K562 (cell line): Measurements from ENCODE around the gene CAMSAP2. TPM values are rescaled to one million over a fixed set of nuclear protein-coding genes. Genes with fewer than 3 reads are reported as not detected.

Experiments
- ATAC-seq: fragments of 200-7000 bp; cut with Tn5 transposase; 3 replicates; pipeline ENCODE4 v1.9.1; 2020; ENCODE audit warnings: moderate library complexity
- BruUV-seq: library from RNA; stranded (reverse); fragments of 400-500 nt; replicated peaks from 2 replicates; lab custom pipeline; 2021; lab: Mats Ljungman, UMichigan
- CTCF ChIA-PET: fragments of 300-600 bp; formaldehyde crosslinking; extraction: SDS; loops from one replicate; lab custom pipeline; 2021; ENCODE audit warnings: low intra/inter-chr PET ratio; lab: Yijun Ruan, JAX
- POLR2A ChIA-PET: fragments of 300-600, 350-650 bp; sonication (Branson Sonifier 250); formaldehyde crosslinking; extraction: SDS; loops from one replicate; lab custom pipeline; 2021; ENCODE audit warnings: antibody characterized with exemption, inconsistent platforms; lab: Yijun Ruan, JAX
- DNase-seq, 4 experiments: peaks; one replicate each; pipeline versions ENCODE4 v3.0.0 to v3.0.0-alpha.2; 2011 to 2018; ENCODE audit warnings: low spot score in 3 of 4, mixed read lengths in 3 of 4; ENCODE audit errors: extremely low read depth in 1 of 4
- FAIRE-seq: peaks from 2 replicates; lab custom pipeline; 2011; peaks lifted over from hg19 to GRCh38; lab: Jason Lieb, UNC
- H2AFZ ChIP-seq: 2 replicates; pipeline ENCODE4 v1.6.0; 2011; ENCODE audit warnings: low read depth, low read length, control low read depth, inconsistent platforms
- H3K27ac ChIP-seq: fragments of 200-600 bp; 3 replicates; pipeline ENCODE4 v1.8.0; 2011; ENCODE audit warnings: low read depth, mild to moderate bottlenecking, control low read depth, inconsistent platforms, low read length, moderate library complexity, mixed read lengths; ENCODE audit errors: extremely low read depth
- H3K27me3 ChIP-seq, 2 experiments: fragments of 300-600 bp in 1 of 2; 2 replicates in 1 of 2; 3 replicates in 1 of 2; pipeline versions ENCODE4 v1.6.0 to v1.8.0; 2011; ENCODE audit warnings: inconsistent platforms in 2 of 2, low read length in 2 of 2, mild to moderate bottlenecking in 1 of 2, mixed read lengths in 1 of 2, moderate library complexity in 1 of 2; ENCODE audit not compliant: control insufficient read depth in 2 of 2, insufficient read depth in 2 of 2
- H3K36me3 ChIP-seq: fragments of 300-600 bp; 3 replicates; pipeline ENCODE4 v1.8.0; 2011; ENCODE audit warnings: mild to moderate bottlenecking, low read length, inconsistent platforms; ENCODE audit not compliant: control insufficient read depth, insufficient read depth
- H3K4me1 ChIP-seq, 2 experiments: fragments of 200-600 bp in 1 of 2; replicated peaks in 1 of 2; 2 replicates in 1 of 2; 3 replicates in 1 of 2; pipeline versions ENCODE4 v1.5.1 to v1.8.0; 2011; ENCODE audit warnings: inconsistent platforms in 2 of 2, low read length in 2 of 2, mild to moderate bottlenecking in 1 of 2, mixed read lengths in 1 of 2, moderate library complexity in 1 of 2; ENCODE audit not compliant: control insufficient read depth in 2 of 2, insufficient read depth in 2 of 2
- H3K4me2 ChIP-seq: 2 replicates; pipeline ENCODE4 v1.6.1; 2011; ENCODE audit warnings: low read length, control low read depth, inconsistent platforms, mixed read lengths; ENCODE audit not compliant: insufficient read depth
- H3K4me3 ChIP-seq: fragments of 200-600 bp; sonication (generic), shearing (Covaris generic); 2 replicates; pipeline ENCODE4 v1.5.1; 2016; ENCODE audit warnings: control low read depth, inconsistent platforms
- H3K79me2 ChIP-seq: fragments of 200-600 bp; 3 replicates; pipeline ENCODE4 v1.8.0; 2011; ENCODE audit warnings: low read length, inconsistent platforms; ENCODE audit not compliant: control insufficient read depth, insufficient read depth
- H3K9ac ChIP-seq, 2 experiments: 2 replicates each; pipeline versions ENCODE4 v1.6.0 to v1.6.1; 2011; ENCODE audit warnings: low read depth in 2 of 2, low read length in 2 of 2, control low read depth in 1 of 2, inconsistent platforms in 1 of 2, mild to moderate bottlenecking in 1 of 2, mixed read lengths in 1 of 2; ENCODE audit not compliant: insufficient read depth in 1 of 2
- H3K9me1 ChIP-seq: one replicate; pipeline ENCODE4 v1.6.0; 2011; ENCODE audit warnings: inconsistent platforms, mild to moderate bottlenecking, low read length, moderate library complexity; ENCODE audit not compliant: control insufficient read depth, insufficient read depth
- H3K9me3 ChIP-seq: replicated peaks from 2 replicates; pipeline ENCODE4 v1.5.1; 2011; ENCODE audit warnings: low read depth, low read length, inconsistent platforms; ENCODE audit not compliant: control insufficient read depth, insufficient read depth
- H4K20me1 ChIP-seq: replicated peaks from 2 replicates; pipeline ENCODE4 v1.6.1; 2011; ENCODE audit warnings: low read length, inconsistent platforms, mixed read lengths; ENCODE audit not compliant: control insufficient read depth, insufficient read depth
- ELK1 ChIP-seq: sonication (generic); formaldehyde crosslinking; IDR thresholded peaks from 2 replicates; pipeline ENCODE4 v1.8.1; 2022; ENCODE audit warnings: missing genetic modification reagents
- MGA ChIP-seq: fragments of 450-650 bp; IDR thresholded peaks from 2 replicates; pipeline ENCODE4 v1.6.1; 2016; ENCODE audit warnings: mild to moderate bottlenecking, moderate library complexity
- YBX1 ChIP-seq: fragments of 450-650 bp; IDR thresholded peaks from 2 replicates; pipeline ENCODE4 v1.7.1; 2016; ENCODE audit warnings: mild to moderate bottlenecking
- WGBS: fragments of 100-300 bp; shearing (Covaris generic); methylation state at CpG from one replicate; pipeline ENCODE4 v1.1.6; 2016; ENCODE audit warnings: low coverage, mixed read lengths; ENCODE audit not compliant: insufficient coverage; ENCODE audit errors: missing lambda C conversion rate; 5-methylcytosine and 5-hydroxymethylcytosine counted together
- in situ Hi-C: fragments of 300-500 bp; cut with MboI; formaldehyde crosslinking; loops from 4 replicates; pipeline ENCODE4 v1.15.0; 2018; ENCODE audit warnings: inconsistent platforms, mixed read lengths
- intact Hi-C: fragments of 100-400 bp; cut with micrococcal nuclease; formaldehyde crosslinking; loops from 2 replicates; pipeline ENCODE4 v1.14.2; 2022
- polyA plus RNA-seq, 8 experiments: library from polyadenylated mRNA; depleted of rRNA in 4 of 8; stranded (reverse) in 5 of 8; unstranded in 3 of 8; fragments of >200 nt; fragmentation: Nextera tagmentation in 2 of 8; fragmentation: Illumina TruSeq in 1 of 8; extraction: Ambion mirVana in 2 of 8; extraction: Trizol in 1 of 8; gene quantifications; 2 replicates each; pipeline versions ENCODE4 v1.2.1 to v1.2.3, GENCODE V29; 2011 to 2014; ENCODE audit warnings: inconsistent platforms in 1 of 8, missing spikeins in 1 of 8
- total RNA-seq, 7 experiments: library from RNA; depleted of rRNA in 6 of 7; stranded (reverse); fragments of >200 nt in 6 of 7; fragmentation: Illumina TruSeq in 2 of 7; extraction: Trizol in 2 of 7; gene quantifications; 2 replicates each; pipeline versions ENCODE4 v1.2.1 to v1.2.3, GENCODE V29; 2011 to 2021; ENCODE audit warnings: low replicate concordance in 1 of 7

Gene CAMSAP2
- total and polyA plus RNA-seq, 9 of the 15 experiments (the other 6 are each of a cell fraction or from before 2014, with no cell fraction given), result 1.4 to 7.5 (median 2.7) TPM

GRCh38 chr1:200720199-200720598 is 18.5 kb upstream of the CAMSAP2 start:
- H3K9ac ChIP-seq, result no peak overlapping the region
- WGBS, result 21% methylated on average over 1 of the region's 1 CpG
- no peaks in the 10 kb centered on the region for H3K9me3 ChIP-seq
- TF ChIP-seq MGA, result no peak
- TF ChIP-seq YBX1, result no peak
- no peak for TF ChIP-seq ELK1 (CRISPR knock-in tag)
- H3K27ac ChIP-seq, result no peak overlapping the region
- in situ Hi-C loops (no loop called here), intact Hi-C loops (no loop called here)
- DNase-seq (no peak), ATAC-seq (no peak), FAIRE-seq (no peak)
- ChIA-PET POLR2A (interaction anchor here (0.6 to 3.2 kb wide), 5 partner anchors 9 to 50 kb away, joined by 3 to 10 read pairs (median 3); partner anchors contain the start of gene DDX59), CTCF (no interaction called here)
- H4K20me1 ChIP-seq, result no peaks in the 10 kb centered on the region
- H2AFZ ChIP-seq, result peak overlapping the region; percentile 73
- no peaks in the 10 kb centered on the region for H3K36me3 ChIP-seq
- H3K9me1 ChIP-seq, result no peaks in the 10 kb centered on the region
- H3K4me3 ChIP-seq, result no peak overlapping the region
- H3K4me1 ChIP-seq, result no peaks in the 10 kb centered on the region
- no peaks in the 10 kb centered on the region for H3K27me3 ChIP-seq
- no peaks in the 10 kb centered on the region for H3K79me2 ChIP-seq
- no peak overlapping the region; the same call in 1 of the 2 replicates for H3K4me2 ChIP-seq
- no TSS peak for BruUV-seq
